Esophagus muscularis mucosa (tissue), 4 donors: ENCODE measurements around the gene FAM210B. TPM values are rescaled to one million over a fixed set of nuclear protein-coding genes. Genes with fewer than 3 reads are reported as not detected.
"Not testable (repeated sequence)": the region's sequence is repeated elsewhere in the genome, so short reads cannot be mapped to it uniquely, and the experiment has no call there.

Experiments
- DNase-seq: peaks from one replicate; pipeline ENCODE4 v3.0.0-alpha.2; 2017; ENCODE audit errors: extremely low spot score
- H3K27ac ChIP-seq, 4 donors: fragments of 200-600 bp; sonication (generic); replicated peaks in 1 of 4; 1 replicate in 3 of 4; 2 replicates in 1 of 4; pipeline ENCODE4 v1.5.1; 2016 to 2019; ENCODE audit warnings: mild to moderate bottlenecking in 1 of 4
- H3K27me3 ChIP-seq, 4 donors: fragments of 200-600 bp; sonication (generic); one replicate each; pipeline versions ENCODE4 v1.5.1 to v1.6.0; 2016 to 2019
- H3K36me3 ChIP-seq, 4 donors: fragments of 200-600 bp; sonication (generic); one replicate each; pipeline ENCODE4 v1.5.1; 2016 to 2019
- H3K4me1 ChIP-seq, 4 donors: fragments of 200-600 bp; sonication (generic); one replicate each; pipeline ENCODE4 v1.5.1; 2016 to 2019
- H3K4me3 ChIP-seq, 4 donors: fragments of 200-600 bp; sonication (generic); 1 replicate in 2 of 4; 2 replicates in 2 of 4; pipeline ENCODE4 v1.5.1; 2016 to 2019; ENCODE audit warnings: mild to moderate bottlenecking in 4 of 4, moderate library complexity in 1 of 4
- H3K9me3 ChIP-seq, 4 donors: fragments of 200-600 bp; sonication (generic); 1 replicate in 3 of 4; 2 replicates in 1 of 4; pipeline ENCODE4 v1.5.1; 2016 to 2019
- CTCF ChIP-seq, 3 experiments: fragments of 200-600 bp in 2 of 3; fragments of 450-650 bp in 1 of 3; sonication (generic) in 2 of 3; IDR thresholded peaks; one replicate each; pipeline ENCODE4 v1.5.1; 2017 to 2019; ENCODE audit warnings: antibody characterized with exemption in 3 of 3, mild to moderate bottlenecking in 2 of 3, moderate library complexity in 1 of 3
- EP300 ChIP-seq: sonication (generic); formaldehyde crosslinking; IDR thresholded peaks from one replicate; pipeline ENCODE4 v1.6.1; 2017; ENCODE audit warnings: antibody characterized with exemption
- POLR2A ChIP-seq: fragments of 450-650 bp; IDR thresholded peaks from one replicate; pipeline ENCODE4 v1.6.1; 2017; ENCODE audit warnings: antibody characterized with exemption, moderate library complexity, mild to moderate bottlenecking, low read depth
- POLR2AphosphoS5 ChIP-seq, 2 donors: sonication (generic); formaldehyde crosslinking; IDR thresholded peaks; one replicate each; pipeline ENCODE4 v1.6.1; 2017; ENCODE audit warnings: antibody characterized with exemption in 2 of 2
- WGBS: methylation state at CpG from one replicate; pipeline ENCODE4 v1.1.5; 2018; 5-methylcytosine and 5-hydroxymethylcytosine counted together
- intact Hi-C: fragments of 100-400 bp; cut with DNase I; formaldehyde crosslinking; loops from one replicate; pipeline ENCODE4 v1.15.1; 2023
- total RNA-seq, 4 donors: library from RNA; depleted of rRNA; stranded (reverse); fragments of >200 nt; gene quantifications; one replicate each; pipeline versions ENCODE4 v1.1.0 to v1.2.1, GENCODE V29; 2016

FAM210B gene
- total RNA-seq, 4 donors from 2014 or later: 48.2 to 75.0 (median 54.5) TPM

- DNase-seq: peak; percentile 75
- intact Hi-C loops: no loop called here
- H3K27ac ChIP-seq: no peak overlapping the region
- peaks cover 4 to 6% (median 5%) of the 10 kb centered on the region in 4 donors for H3K4me1 ChIP-seq
- 94% methylated on average over 6 of the region's 6 CpGs for WGBS
- no peaks in the 10 kb centered on the region for H3K27me3 ChIP-seq
- H3K36me3 ChIP-seq: peaks cover 0 to 15% (median 7%) of the 10 kb centered on the region in 4 donors
- H3K9me3 ChIP-seq: no peaks in the 10 kb centered on the region
- H3K4me3 ChIP-seq: no peak overlapping the region
- TF ChIP-seq POLR2A (no peak), EP300 (no peak), CTCF (IDR thresholded peaks at IDR 0.05) (no peak), POLR2AphosphoS5 (IDR thresholded peaks at IDR 0.05) (no peak)
Observed at GRCh38 chr20:56386219-56386618, 27.4 kb downstream of the FAM210B start.

GRCh38 chr20:56388882-56389281 lies 30.1 kb downstream of the FAM210B start:
- TF ChIP-seq POLR2A: no peak
- no peak for TF ChIP-seq CTCF (IDR thresholded peaks at IDR 0.05)
- TF ChIP-seq EP300: no peak
- WGBS: 84% methylated on average over 4 of the region's 4 CpGs
- H3K36me3 ChIP-seq: peaks cover 0 to 12% (median 7%) of the 10 kb centered on the region in 4 donors
- peaks cover 18 to 21% (median 19%) of the 10 kb centered on the region in 4 donors for H3K4me1 ChIP-seq
- no peaks in the 10 kb centered on the region for H3K9me3 ChIP-seq
- no peak overlapping the region for H3K4me3 ChIP-seq
- no peak overlapping the region for H3K27ac ChIP-seq
- intact Hi-C loops: no loop called here
- peak; percentile 31 for DNase-seq
- no peaks in the 10 kb centered on the region for H3K27me3 ChIP-seq

- peak; percentile 53 for DNase-seq
- no peaks in the 10 kb centered on the region for H3K9me3 ChIP-seq
- H3K36me3 ChIP-seq: peaks cover 0 to 9% (median 7%) of the 10 kb centered on the region in 4 donors
- intact Hi-C loops: loop anchor here (1.0 kb wide), 1 partner anchor 23 kb away; no protein-coding TSS in a partner anchor
- TF ChIP-seq EP300 (no peak), POLR2A (no peak), POLR2AphosphoS5 (IDR thresholded peaks at IDR 0.05) (no peak), CTCF (IDR thresholded peaks at IDR 0.05) (no peak)
- WGBS: 89% methylated on average over 4 of the region's 4 CpGs
- H3K4me1 ChIP-seq: peaks cover 24 to 30% (median 27%) of the 10 kb centered on the region in 4 donors
- H3K27ac ChIP-seq: no peak overlapping the region
- H3K27me3 ChIP-seq: no peaks in the 10 kb centered on the region
- no peak overlapping the region for H3K4me3 ChIP-seq
Observed at GRCh38 chr20:56389807-56390206, 31.0 kb downstream of the FAM210B start.

- H3K36me3 ChIP-seq: peaks cover under 1 to 11% (median 8%) of the 10 kb centered on the region in 4 donors
- DNase-seq: peak; percentile 72
- H3K9me3 ChIP-seq, H3K4me3 ChIP-seq, H3K27ac ChIP-seq, H3K27me3 ChIP-seq: not testable (repeated sequence)
- WGBS: 97% methylated on average over 9 of the region's 9 CpGs
- intact Hi-C loops: loop anchor here (1.0 kb wide), 1 partner anchor 23 kb away; no protein-coding TSS in a partner anchor
- peaks cover 24 to 36% (median 28%) of the 10 kb centered on the region in 4 donors for H3K4me1 ChIP-seq
Observed at GRCh38 chr20:56390396-56390795, 31.6 kb downstream of the FAM210B start.

GRCh38 chr20:56391037-56391436 lies 32.3 kb downstream of the FAM210B start:
- WGBS: 22% methylated on average over 10 of the region's 10 CpGs
- Histone ChIP-seq H3K27ac (no peak overlapping the region), H3K27me3 (no peaks in the 10 kb centered on the region), H3K9me3 (no peaks in the 10 kb centered on the region), H3K4me3 (peak overlapping the region; percentile 74 to 95 (median 85)), H3K36me3 (peaks cover 7 to 13% (median 10%) of the 10 kb centered on the region in 4 donors), H3K4me1 (peaks cover 24 to 38% (median 28%) of the 10 kb centered on the region in 4 donors)
- peak; percentile 14 for DNase-seq
- intact Hi-C loops: no loop called here
- TF ChIP-seq EP300 (no peak), POLR2AphosphoS5 (IDR thresholded peaks at IDR 0.05) (no peak), POLR2A (no peak), CTCF (IDR thresholded peaks at IDR 0.05) (no peak)
